RWPE1 (cell line): ENCODE data around the gene MTFP1.

Source experiments
- CTCF ChIA-PET: fragments of 350-600 bp; sonication (Branson Sonifier 250); formaldehyde crosslinking; extraction: SDS; loops from one replicate; lab custom pipeline; 2021; lab: Yijun Ruan, JAX
- POLR2A ChIA-PET: fragments of 400-600 bp; formaldehyde crosslinking; extraction: SDS; loops from one replicate; lab custom pipeline; 2020; ENCODE audit warnings: antibody characterized with exemption; ENCODE audit not compliant: low non-redundant PET; lab: Yijun Ruan, JAX
- DNase-seq: peaks from one replicate; pipeline ENCODE4 v3.0.0; 2012; ENCODE audit warnings: low spot score
- H3K27ac ChIP-seq: fragments of 450-650 bp; 2 replicates; pipeline ENCODE4 v1.5.1; 2017
- TF ChIP-seq, protein P1 (sequence below): fragments of 450-650 bp; conservative IDR thresholded peaks from 2 replicates; pipeline ENCODE4 v1.5.1; 2017; ENCODE audit warnings: low read depth, mild to moderate bottlenecking

Gene MTFP1

DNA sequence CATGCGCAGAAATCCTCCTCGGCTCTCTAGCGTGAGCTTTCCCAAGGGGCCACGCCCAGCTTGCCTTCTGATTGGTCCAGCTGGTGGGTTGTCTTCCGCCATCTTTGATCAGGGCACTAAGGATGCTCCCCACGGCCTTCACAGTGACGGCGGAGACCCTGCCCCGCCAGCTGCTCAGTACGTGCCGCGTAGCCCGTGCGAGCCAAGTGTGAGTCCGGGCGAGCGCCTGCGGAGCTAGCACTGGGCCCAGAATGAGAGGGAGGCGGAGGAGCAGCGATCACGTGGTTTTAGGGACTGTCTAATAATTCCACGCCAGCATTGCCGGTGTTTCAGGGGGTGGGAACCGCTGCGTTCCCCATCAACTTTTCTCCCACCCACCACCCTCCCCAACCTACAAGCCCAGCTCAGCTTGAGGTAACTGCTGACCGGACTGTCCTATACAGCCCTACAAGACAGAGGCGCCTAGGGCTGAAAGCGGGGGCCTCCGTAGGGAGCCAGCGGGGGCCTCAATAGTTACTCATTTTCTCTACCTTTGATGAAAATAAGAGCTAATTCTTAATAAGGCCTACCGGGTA is 1.5 kb upstream of the MTFP1 start:
- DNase-seq = peak; percentile 95
- POLR2A ChIA-PET = interaction anchor here (1.0 to 2.3 kb wide), 2 partner anchors 11 to 27 kb away, joined by 3 to 6 read pairs; partner anchors contain the start of gene SEC14L2
- peak overlapping the region; percentile 99 for H3K27ac ChIP-seq
- TF ChIP-seq, protein P1, sequence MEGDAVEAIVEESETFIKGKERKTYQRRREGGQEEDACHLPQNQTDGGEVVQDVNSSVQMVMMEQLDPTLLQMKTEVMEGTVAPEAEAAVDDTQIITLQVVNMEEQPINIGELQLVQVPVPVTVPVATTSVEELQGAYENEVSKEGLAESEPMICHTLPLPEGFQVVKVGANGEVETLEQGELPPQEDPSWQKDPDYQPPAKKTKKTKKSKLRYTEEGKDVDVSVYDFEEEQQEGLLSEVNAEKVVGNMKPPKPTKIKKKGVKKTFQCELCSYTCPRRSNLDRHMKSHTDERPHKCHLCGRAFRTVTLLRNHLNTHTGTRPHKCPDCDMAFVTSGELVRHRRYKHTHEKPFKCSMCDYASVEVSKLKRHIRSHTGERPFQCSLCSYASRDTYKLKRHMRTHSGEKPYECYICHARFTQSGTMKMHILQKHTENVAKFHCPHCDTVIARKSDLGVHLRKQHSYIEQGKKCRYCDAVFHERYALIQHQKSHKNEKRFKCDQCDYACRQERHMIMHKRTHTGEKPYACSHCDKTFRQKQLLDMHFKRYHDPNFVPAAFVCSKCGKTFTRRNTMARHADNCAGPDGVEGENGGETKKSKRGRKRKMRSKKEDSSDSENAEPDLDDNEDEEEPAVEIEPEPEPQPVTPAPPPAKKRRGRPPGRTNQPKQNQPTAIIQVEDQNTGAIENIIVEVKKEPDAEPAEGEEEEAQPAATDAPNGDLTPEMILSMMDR = no peak
- CTCF ChIA-PET = interaction anchor here (0.7 to 1.3 kb wide), 2 partner anchors 136 to 1902 kb away, joined by 3 to 5 read pairs; no protein-coding TSS in a partner anchor

DNA sequence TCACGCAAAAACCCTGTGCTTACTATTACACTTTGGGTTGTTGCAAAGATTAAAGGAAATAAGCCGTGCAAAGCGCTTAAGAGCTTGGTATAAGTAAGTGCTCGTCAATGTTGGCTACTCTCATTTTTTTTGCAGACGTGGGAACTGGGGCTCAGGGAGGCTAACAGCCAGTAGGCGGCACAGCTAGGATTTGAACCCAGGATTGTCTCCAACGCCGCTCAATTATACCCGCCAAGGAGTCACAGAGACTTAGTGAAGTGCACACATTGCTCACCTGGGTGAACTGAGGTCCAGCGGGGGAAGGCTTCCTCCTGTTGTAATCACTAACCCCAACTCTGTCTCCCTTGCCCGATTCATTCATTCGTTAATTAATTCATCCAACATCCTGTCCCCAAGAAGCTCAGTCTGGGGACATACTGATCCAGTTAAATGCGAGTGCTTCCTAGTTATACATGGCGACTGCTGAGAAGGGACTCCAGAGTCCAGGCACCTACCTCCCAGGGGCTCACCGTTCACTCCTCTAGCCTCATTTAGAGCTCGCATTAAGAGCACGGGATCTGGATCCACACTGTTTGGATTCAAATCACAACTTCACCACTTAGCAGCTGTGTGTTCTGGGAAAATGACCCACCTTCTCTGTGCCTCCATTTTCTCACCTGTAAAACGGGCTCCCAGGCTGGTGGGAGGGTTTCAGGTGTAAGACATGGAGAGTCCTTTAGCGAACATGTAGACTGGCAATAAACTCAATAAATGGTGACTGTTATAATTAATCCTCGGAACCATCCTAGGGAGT is 838 bp upstream of the MTFP1 start:
- ChIA-PET CTCF (interaction anchor here (0.7 to 1.3 kb wide), 2 partner anchors 137 to 1903 kb away, joined by 3 to 5 read pairs; no protein-coding TSS in a partner anchor), POLR2A (interaction anchor here (2.3 kb wide), 1 partner anchor 28 kb away, joined by 6 read pairs; the partner anchor contains the start of gene SEC14L2)
- DNase-seq = no peak
- TF ChIP-seq, protein P1 = no peak
- peak overlapping the region; percentile 99 for H3K27ac ChIP-seq

DNA sequence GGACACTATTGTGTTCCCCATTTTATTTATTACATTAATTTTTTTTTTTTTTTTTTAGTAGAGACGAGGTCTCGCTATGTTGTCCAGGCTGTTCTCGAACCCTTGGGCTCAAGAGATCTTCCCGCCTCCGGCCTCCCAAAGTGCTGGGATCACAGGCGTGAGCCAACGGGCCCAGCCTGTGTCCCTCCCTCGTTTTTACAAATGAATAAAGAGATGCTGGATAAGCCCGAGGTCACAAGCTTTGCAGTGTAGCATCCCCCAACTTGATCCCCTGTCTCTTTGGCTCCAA is 297 bp upstream of the MTFP1 start:
- POLR2A ChIA-PET = no interaction called here
- TF ChIP-seq, protein P1 = no peak
- CTCF ChIA-PET = no interaction called here

DNA sequence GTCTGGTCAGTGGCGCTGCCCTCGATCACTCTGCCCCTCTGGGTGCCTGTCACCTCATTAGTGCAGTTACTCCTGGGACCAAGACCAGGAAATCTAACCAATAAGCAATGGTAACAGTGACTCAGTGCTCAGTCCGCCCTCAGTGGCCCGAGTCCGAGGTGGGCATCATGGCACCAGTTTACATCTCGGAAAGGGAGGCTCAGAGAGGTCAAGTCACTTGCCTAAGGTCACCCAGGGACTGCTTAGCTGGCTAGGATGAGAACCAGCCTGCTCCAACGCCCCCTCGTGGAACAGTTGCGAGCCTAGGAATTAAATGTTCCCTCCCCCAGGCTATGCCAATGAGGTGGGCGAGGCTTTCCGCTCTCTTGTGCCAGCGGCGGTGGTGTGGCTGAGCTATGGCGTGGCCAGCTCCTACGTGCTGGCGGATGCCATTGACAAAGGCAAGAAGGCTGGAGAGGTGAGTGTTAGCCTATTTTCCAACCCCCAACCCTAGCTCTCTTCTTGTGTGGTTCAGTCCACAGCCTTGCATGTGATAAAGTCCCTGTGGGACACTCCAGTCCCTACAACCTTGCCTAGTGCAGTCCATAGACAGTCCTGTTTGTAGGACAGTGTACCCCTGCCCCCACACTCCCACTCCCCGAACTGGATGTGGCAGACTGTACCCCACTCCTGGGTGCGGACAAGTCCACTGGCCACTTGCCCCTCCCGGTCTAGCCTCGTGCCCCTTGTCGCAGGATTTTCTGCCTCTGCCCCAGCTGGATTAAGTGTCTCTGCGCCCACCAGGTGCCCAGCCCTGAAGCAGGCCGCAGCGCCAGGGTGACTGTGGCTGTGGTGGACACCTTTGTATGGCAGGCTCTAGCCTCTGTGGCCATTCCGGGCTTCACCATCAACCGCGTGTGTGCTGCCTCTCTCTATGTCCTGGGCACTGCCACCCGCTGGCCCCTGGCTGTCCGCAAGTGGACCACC is 1.1 kb downstream of the MTFP1 start:
- CTCF ChIA-PET = interaction anchor here (0.6 to 1.1 kb wide), 3 partner anchors 44 to 131 kb away, joined by 3 to 4 read pairs (median 3); no protein-coding TSS in a partner anchor
- TF ChIP-seq, protein P1 = peak; percentile 83
- peak overlapping the region; percentile 99 for H3K27ac ChIP-seq
- peak; percentile 84 for DNase-seq
- POLR2A ChIA-PET = no interaction called here

More for the DNA sequence above, 297 bp upstream of the MTFP1 start:
- DNase-seq = no peak
- peak overlapping the region; percentile 99 for H3K27ac ChIP-seq

DNA sequence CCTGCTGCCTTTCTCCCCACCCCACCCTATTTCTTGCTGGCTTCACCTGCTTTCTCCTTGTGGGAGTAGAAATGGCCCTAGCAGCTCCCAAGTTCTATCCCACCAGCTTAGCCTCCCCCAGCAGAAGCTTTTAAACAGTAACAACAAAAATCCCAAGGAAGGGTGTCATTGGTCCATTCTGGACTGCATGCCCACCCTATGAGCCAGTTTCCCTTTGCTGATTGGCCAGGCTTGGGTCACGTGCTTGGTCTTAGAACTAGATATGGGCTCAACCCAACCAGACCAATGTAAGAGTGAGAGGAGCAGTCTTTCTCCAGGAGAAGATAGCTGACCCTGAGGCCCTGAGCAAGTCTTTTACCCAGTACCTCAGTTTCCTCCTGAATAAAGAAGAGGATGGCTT is 2.3 kb downstream of the MTFP1 start:
- TF ChIP-seq, protein P1 = no peak
- POLR2A ChIA-PET = no interaction called here
- peak overlapping the region; percentile 45 for H3K27ac ChIP-seq
- no peak for DNase-seq
- CTCF ChIA-PET = interaction anchor here (0.6 kb wide), 1 partner anchor 8 kb away, joined by 4 read pairs; no protein-coding TSS in a partner anchor

DNA sequence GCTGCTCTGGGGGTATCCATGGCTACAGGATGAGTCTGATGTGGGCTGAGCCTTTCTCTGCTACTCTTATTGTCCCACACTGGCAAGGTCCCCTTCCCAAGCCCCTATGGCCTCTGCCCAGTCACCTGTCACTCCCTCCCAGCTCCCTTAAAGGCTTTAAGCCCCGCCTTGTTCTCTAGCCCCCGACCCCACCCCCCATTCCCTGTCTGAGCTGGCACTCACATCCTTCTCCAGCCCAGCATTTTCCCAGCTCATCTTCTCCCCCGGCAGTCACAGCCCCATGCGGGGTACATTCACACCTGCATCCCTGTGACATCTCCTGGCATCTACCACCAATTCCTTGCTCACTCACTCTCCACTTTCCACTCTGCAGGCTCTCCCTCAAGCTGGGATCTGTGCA is 4.3 kb downstream of the MTFP1 start:
- ChIA-PET CTCF (interaction anchor here (0.6 kb wide), 1 partner anchor 55 kb away, joined by 3 read pairs; no protein-coding TSS in a partner anchor), POLR2A (no interaction called here)
- DNase-seq = no peak
- TF ChIP-seq, protein P1 = no peak
- peak overlapping the region; percentile 45; the same call in 1 of the 2 replicates for H3K27ac ChIP-seq
